LNCAP (cell line): Measurements from ENCODE around the gene CDCA7L.

Experiments
- CTCF ChIP-seq: fragments of 450-650 bp; IDR thresholded peaks from 2 replicates; pipeline ENCODE4 v1.5.1; 2017; ENCODE audit warnings: mild to moderate bottlenecking

The CDCA7L gene

GRCh38 chr7:21971780-21972396 is 26.2 kb upstream of the CDCA7L start:
- TF ChIP-seq CTCF = no peak

- no peak for TF ChIP-seq CTCF
These were observed 24.1 kb upstream of the CDCA7L start for GRCh38 chr7:21969822-21970221.

- no peak for TF ChIP-seq CTCF
These were observed 21.9 kb upstream of the CDCA7L start for GRCh38 chr7:21967598-21968003.

GRCh38 chr7:21966271-21966670 is 20.6 kb upstream of the CDCA7L start:
- TF ChIP-seq CTCF = no peak

GRCh38 chr7:21965291-21965690 is 19.6 kb upstream of the CDCA7L start:
- TF ChIP-seq CTCF = no peak

GRCh38 chr7:21962677-21963076 is 17.0 kb upstream of the CDCA7L start:
- no peak for TF ChIP-seq CTCF

- TF ChIP-seq CTCF = no peak
These were observed 15.2 kb upstream of the CDCA7L start for GRCh38 chr7:21960922-21961321.

GRCh38 chr7:21959387-21959776 is 13.7 kb upstream of the CDCA7L start:
- no peak for TF ChIP-seq CTCF
